GM12865 (cell line): Measurements from ENCODE around the gene SEC62.

Experiments used
- DNase-seq: peaks from one replicate; pipeline ENCODE4 v3.0.0; 2010; ENCODE audit warnings: low read depth
- H3K4me3 ChIP-seq: 2 replicates; pipeline ENCODE4 v1.5.1; 2011; ENCODE audit warnings: mild to moderate bottlenecking, low read depth, low read length, control low read depth
- CTCF ChIP-seq: IDR thresholded peaks from 2 replicates; pipeline ENCODE4 v1.5.1; 2011; ENCODE audit warnings: low read length, control low read depth, low read depth, inconsistent platforms; ENCODE audit not compliant: insufficient read depth; ENCODE audit errors: missing control alignments

SEC62 gene

DNA sequence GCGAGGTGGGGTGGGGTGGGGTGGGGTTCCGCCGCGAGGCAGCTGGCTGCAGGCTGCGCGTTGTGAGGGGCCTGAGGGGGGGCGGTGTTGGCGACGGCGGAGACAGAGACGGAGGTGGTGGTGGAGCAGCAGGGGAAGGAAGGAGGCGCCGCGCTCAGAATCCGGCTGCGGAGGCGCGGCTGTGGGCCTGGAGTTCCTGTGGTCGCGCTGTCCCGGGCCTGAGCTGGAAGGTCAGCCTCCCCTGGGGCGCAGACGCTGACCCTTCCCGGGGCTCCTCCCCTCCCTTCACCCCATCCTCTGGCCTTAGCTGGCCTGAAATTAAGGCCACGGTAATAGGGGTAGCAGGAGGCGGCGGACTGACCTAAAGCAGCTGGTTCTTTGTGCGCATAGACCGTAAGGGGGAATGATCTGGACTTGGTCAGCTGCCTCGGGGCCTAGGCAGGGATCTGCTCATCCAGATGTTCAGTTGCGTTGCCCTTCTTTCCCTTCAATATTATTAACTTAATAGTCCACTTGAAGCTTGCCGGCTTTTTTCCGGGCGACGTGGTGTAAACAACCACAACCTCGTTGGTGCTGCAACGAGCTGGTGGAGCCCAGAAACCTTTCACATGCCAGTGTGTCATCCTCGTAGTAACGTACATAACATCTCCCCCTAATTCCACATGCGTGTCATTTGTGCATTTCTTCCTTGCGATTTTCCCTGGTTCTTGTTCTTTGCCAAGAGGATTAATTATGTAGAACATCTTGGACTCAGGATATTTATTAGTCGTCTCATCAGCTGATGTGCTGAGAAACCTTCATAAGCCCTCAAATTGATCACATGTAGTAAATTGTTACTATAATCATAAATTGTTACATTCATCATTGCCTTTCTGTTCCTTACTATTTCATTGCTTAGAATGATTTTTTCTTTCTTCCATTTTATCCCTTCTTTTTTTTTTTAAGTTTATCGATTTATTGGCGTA is 626 bp downstream of the SEC62 start:
- no peak for TF ChIP-seq CTCF
- peak; percentile 67 for DNase-seq
- H3K4me3 ChIP-seq = peak overlapping the region; percentile 90

- no peak for TF ChIP-seq CTCF
- DNase-seq = no peak
- peak overlapping the region; percentile 90 for H3K4me3 ChIP-seq
These were observed 1.7 kb downstream of the SEC62 start for GRCh38 chr3:169968224-169968885.

DNA sequence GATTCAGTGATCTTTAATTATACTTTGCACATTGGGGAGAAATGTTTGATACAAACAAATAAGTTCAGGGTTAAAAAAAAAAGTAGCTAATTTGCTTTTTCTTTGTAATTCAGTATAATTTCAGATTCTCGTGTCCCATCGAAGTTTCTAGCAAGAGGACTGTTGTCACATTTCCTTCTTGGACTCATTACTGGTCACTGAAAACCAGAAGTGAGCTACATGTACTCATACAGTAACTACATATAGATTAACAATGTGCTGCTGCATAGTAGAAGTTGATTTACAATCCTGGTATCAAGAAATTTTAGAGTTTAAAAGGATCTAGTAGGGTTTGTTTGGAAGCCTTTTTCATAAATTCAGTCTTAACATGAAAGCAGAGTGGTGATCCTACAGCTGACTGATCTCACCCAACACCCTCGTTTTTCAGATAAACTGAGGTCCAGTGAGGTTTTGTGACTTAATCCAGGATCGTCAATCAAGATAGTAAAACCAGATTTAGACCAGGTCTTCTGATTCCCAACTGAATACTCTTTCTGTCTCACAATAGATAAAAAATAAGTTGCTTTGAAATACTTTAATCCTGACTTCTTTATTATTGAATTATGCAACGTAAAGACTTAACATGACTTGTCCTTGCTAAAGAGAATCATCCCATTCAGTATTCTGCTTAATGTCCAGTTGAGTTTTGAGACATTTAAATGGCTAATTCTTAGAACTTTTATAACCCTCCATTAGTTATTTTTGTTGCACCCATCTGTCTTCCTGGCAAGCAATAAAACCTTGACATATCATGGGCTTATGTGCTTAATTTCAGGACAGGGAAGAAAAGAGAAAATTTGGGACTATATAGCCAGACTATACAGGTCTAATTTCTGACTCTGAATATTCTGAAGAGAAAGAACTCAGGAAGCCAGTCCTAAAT is 2.8 kb downstream of the SEC62 start:
- DNase-seq = no peak
- H3K4me3 ChIP-seq = peak overlapping the region; percentile 90; the same call in 1 of the 2 replicates
- no peak for TF ChIP-seq CTCF

GRCh38 chr3:169970847-169971246 is 4.2 kb downstream of the SEC62 start:
- TF ChIP-seq CTCF = no peak
- H3K4me3 ChIP-seq = no peak overlapping the region
- no peak for DNase-seq

- no peak overlapping the region for H3K4me3 ChIP-seq
- DNase-seq = no peak
- no peak for TF ChIP-seq CTCF
These were observed 4.9 kb downstream of the SEC62 start for GRCh38 chr3:169971522-169971921.

- no peak for TF ChIP-seq CTCF
- no peak overlapping the region for H3K4me3 ChIP-seq
- DNase-seq = no peak
These were observed 13.4 kb downstream of the SEC62 start for GRCh38 chr3:169980055-169980454.
